ENCODE measurements around the gene NSUN5. TPM values are rescaled to one million over a fixed set of nuclear protein-coding genes. Genes with fewer than 3 reads are reported as not detected.

The NSUN5 gene
- total and polyA plus RNA-seq, 8 donors = 6.7 to 97.3 (median 22.4) TPM; not detected in 1

Small RNAs within 50 kb of the gene (small RNA-seq; reads per million reads assigned to genes)
- 0 reads per million in 4 donors for gene RNU6-1080P

Other genes starting within 250 kb of the NSUN5 start
- under 1 TPM in 1 of 5 donors, not detected in 4; 0.37 TPM for gene SPDYE9, start 222.8 kb downstream of the NSUN5 start, total RNA-seq
- not detected for gene SPDYE9, start 222.8 kb downstream of the NSUN5 start, polyA plus RNA-seq
- gene TRIM50, start 19.3 kb upstream of the NSUN5 start, total RNA-seq = 10 to 100 TPM in 4 of 5 donors, not detected in 1; 10.8 to 69.4 (median 32.1) TPM
- 10 to 100 TPM; 28.0 to 35.4 (median 31.7) TPM for gene TRIM50, start 19.3 kb upstream of the NSUN5 start, polyA plus RNA-seq
- not detected for gene FKBP6, start 19.3 kb upstream of the NSUN5 start, total RNA-seq
- gene FKBP6, start 19.3 kb upstream of the NSUN5 start, polyA plus RNA-seq = under 1 TPM in 1 of 3 donors, not detected in 2; 0.10 TPM
- under 1 TPM in 1 of 5 donors, not detected in 4; 0.18 TPM for gene FZD9, start 125.0 kb upstream of the NSUN5 start, total RNA-seq
- under 1 TPM in 2 of 3 donors, not detected in 1; 0.35 to 0.50 TPM for gene FZD9, start 125.0 kb upstream of the NSUN5 start, polyA plus RNA-seq
- 100 to 1,000 TPM in 1 of 5 donors, 10 to 100 TPM in 4; 43.0 to 210 (median 52.2) TPM for gene BAZ1B, start 213.5 kb upstream of the NSUN5 start, total RNA-seq
- gene BAZ1B, start 213.5 kb upstream of the NSUN5 start, polyA plus RNA-seq = 10 to 100 TPM in 2 of 3 donors, 1 to 10 TPM in 1; 8.9 to 18.9 (median 14.4) TPM
- 100 to 1,000 TPM in 1 of 5 donors, 10 to 100 TPM in 3, 1 to 10 TPM in 1; 9.0 to 105 (median 76.1) TPM for gene BCL7B, start 248.9 kb upstream of the NSUN5 start, total RNA-seq
- 10 to 100 TPM; 39.1 to 75.6 (median 54.7) TPM for gene BCL7B, start 248.9 kb upstream of the NSUN5 start, polyA plus RNA-seq